Measurements from ENCODE around the gene F13A1. TPM values are rescaled to one million over a fixed set of nuclear protein-coding genes. Genes with fewer than 3 reads are reported as not detected.

Gene F13A1
- total and polyA plus RNA-seq, 2 of the 8 experiments (the other 6 are each of a cell fraction or from before 2014, with no cell fraction given) = 0.57 to 1.5 TPM

GRCh38 chr6:6315660-6316059 lies 4.8 kb downstream of the F13A1 start:
- TF ChIP-seq HDAC2 (IDR thresholded peaks at IDR 0.05; ENCODE audit: borderline replicate concordance in 1 of 2, low read depth in 2 of 2, low read length in 2 of 2) (no peak), CEBPB (IDR thresholded peaks at IDR 0.05; ENCODE audit: low read depth, low read length) (no peak), RAD21 (IDR thresholded peaks at IDR 0.05 in 1 of 2, conservative IDR thresholded peaks at IDR 0.05 in 1 of 2; ENCODE audit: low read depth in 2 of 2, low read length in 2 of 2) (peak; percentile 73 to 81)
- TF ChIP-seq, protein P1, sequence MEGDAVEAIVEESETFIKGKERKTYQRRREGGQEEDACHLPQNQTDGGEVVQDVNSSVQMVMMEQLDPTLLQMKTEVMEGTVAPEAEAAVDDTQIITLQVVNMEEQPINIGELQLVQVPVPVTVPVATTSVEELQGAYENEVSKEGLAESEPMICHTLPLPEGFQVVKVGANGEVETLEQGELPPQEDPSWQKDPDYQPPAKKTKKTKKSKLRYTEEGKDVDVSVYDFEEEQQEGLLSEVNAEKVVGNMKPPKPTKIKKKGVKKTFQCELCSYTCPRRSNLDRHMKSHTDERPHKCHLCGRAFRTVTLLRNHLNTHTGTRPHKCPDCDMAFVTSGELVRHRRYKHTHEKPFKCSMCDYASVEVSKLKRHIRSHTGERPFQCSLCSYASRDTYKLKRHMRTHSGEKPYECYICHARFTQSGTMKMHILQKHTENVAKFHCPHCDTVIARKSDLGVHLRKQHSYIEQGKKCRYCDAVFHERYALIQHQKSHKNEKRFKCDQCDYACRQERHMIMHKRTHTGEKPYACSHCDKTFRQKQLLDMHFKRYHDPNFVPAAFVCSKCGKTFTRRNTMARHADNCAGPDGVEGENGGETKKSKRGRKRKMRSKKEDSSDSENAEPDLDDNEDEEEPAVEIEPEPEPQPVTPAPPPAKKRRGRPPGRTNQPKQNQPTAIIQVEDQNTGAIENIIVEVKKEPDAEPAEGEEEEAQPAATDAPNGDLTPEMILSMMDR (IDR thresholded peaks at IDR 0.05; ENCODE audit: control extremely low read depth in 1 of 3, insufficient read depth in 1 of 3, low read depth in 1 of 3, low read length in 3 of 3) = peak; percentile 29 to 83 (median 71)
- peak; percentile 92 for FAIRE-seq

More at GRCh38 chr6:6315660-6316059, 4.8 kb downstream of the F13A1 start:
- no peak overlapping the region for H3K23ac ChIP-seq (ENCODE audit: insufficient read length)
- H2AFZ ChIP-seq (ENCODE audit: low read length) = no peak overlapping the region
- H3K27ac ChIP-seq (ENCODE audit: low read depth, low read length) = no peak overlapping the region
- no peak overlapping the region for H3K18ac ChIP-seq (ENCODE audit: extremely low read depth, low read length)
- H3K79me2 ChIP-seq (ENCODE audit: control insufficient read depth in 1 of 2, insufficient read depth in 2 of 2, low read length in 2 of 2) = no peaks in the 10 kb centered on the region
- peaks cover 0 to 13% (median 13%) of the 10 kb centered on the region in 4 experiments; a peak in 6 of 7 replicates for H3K27me3 ChIP-seq (replicated peaks in 1 of 4; ENCODE audit: control insufficient read depth in 3 of 4, extremely low read depth in 1 of 4, insufficient read depth in 3 of 4, low read length in 3 of 4)
- H4K5ac ChIP-seq (ENCODE audit: insufficient read length, low read depth, low read length) = no peak overlapping the region
- no peaks in the 10 kb centered on the region for H3K36me3 ChIP-seq (ENCODE audit: control insufficient read depth in 2 of 4, insufficient read depth in 4 of 4, low read length in 3 of 4)
- H4K8ac ChIP-seq (ENCODE audit: extremely low read depth, insufficient read depth, low read length) = no peak overlapping the region
- H3K9ac ChIP-seq (replicated peaks in 1 of 4; ENCODE audit: extremely low read depth in 1 of 4, low read depth in 3 of 4, low read length in 3 of 4) = no peak overlapping the region
- 33% methylated on average over 6 of the region's 6 CpGs; no CpG with 5 or more reads in 1 of the 2 experiments for WGBS, 2 experiments (ENCODE audit: extremely low coverage in 1 of 2, insufficient coverage in 1 of 2, insufficient read length in 1 of 2, insufficient replicate concordance in 2 of 2, low coverage in 1 of 2, low lambda C conversion rate in 2 of 2, missing lambda C conversion rate in 1 of 2)
- CTCF ChIA-PET (ENCODE audit: partially characterized antibody) = interaction anchor here (0.6 to 1.9 kb wide), 14 partner anchors 8 to 1580 kb away, joined by 3 to 5 read pairs (median 3); no protein-coding TSS in a partner anchor
- no peak overlapping the region for H2BK5ac ChIP-seq (ENCODE audit: low read depth, low read length)
- H3K56ac ChIP-seq (replicated peaks; ENCODE audit: insufficient read length, low read depth, low read length) = no peak overlapping the region
- no peaks in the 10 kb centered on the region for H3K79me1 ChIP-seq (ENCODE audit: low read depth, low read length)
- DNase-seq (ENCODE audit: low read depth in 1 of 2, low spot score in 2 of 2) = peak in 1 of 2 experiments; percentile 69
- H2AK5ac ChIP-seq (ENCODE audit: low read depth, low read length) = no peak overlapping the region
- no peaks in the 10 kb centered on the region for H4K20me1 ChIP-seq (replicated peaks in 1 of 2; ENCODE audit: control insufficient read depth in 1 of 2, insufficient read depth in 2 of 2, low read length in 2 of 2)
- H2BK120ac ChIP-seq (replicated peaks; ENCODE audit: low read depth, low read length) = no peak overlapping the region
- no peak overlapping the region for H2BK20ac ChIP-seq (ENCODE audit: low read length)
- H4K91ac ChIP-seq (replicated peaks; ENCODE audit: insufficient read length, low read length) = no peak overlapping the region
- H2BK15ac ChIP-seq (ENCODE audit: low read length) = no peak overlapping the region
- H2BK12ac ChIP-seq (ENCODE audit: low read depth, low read length) = no peak overlapping the region
- POLR2A ChIA-PET (ENCODE audit: partially characterized antibody) = interaction anchor here (0.6 kb wide), 1 partner anchor 264 kb away, joined by 3 read pairs; no protein-coding TSS in a partner anchor
- H3K4me2 ChIP-seq (ENCODE audit: insufficient read depth in 1 of 2, low read depth in 2 of 2, low read length in 2 of 2) = no peak overlapping the region
- H3K4me3 ChIP-seq (ENCODE audit: extremely low read depth in 1 of 4, insufficient read depth in 2 of 4, low read depth in 3 of 4, low read length in 4 of 4) = no peak overlapping the region
- H3K9me3 ChIP-seq (ENCODE audit: insufficient read depth in 2 of 2, low read depth in 1 of 2, low read length in 1 of 2) = no peaks in the 10 kb centered on the region
- peaks cover 2 to 10% (median 4%) of the 10 kb centered on the region in 4 experiments; a peak in 5 of 7 replicates for H3K4me1 ChIP-seq (replicated peaks in 1 of 4; ENCODE audit: control insufficient read depth in 3 of 4, insufficient read depth in 4 of 4, low read length in 3 of 4)
- peaks cover 7% of the 10 kb centered on the region; the same call in 1 of the 2 replicates for H3K23me2 ChIP-seq (ENCODE audit: low read depth, low read length)
- H3K14ac ChIP-seq (ENCODE audit: insufficient read length) = no peak overlapping the region
- H3K4ac ChIP-seq (replicated peaks; ENCODE audit: insufficient read length, low read depth, low read length) = no peak overlapping the region

Measured in H1 (cell line).